Neuronal stem cell (in vitro differentiated cells): ENCODE results near the gene HOXA10.

Experiments used
- DNase-seq: peaks from one replicate; pipeline ENCODE4 v3.0.0-alpha.2; 2013; ENCODE audit warnings: low spot score
- H2AFZ ChIP-seq: one replicate; pipeline ENCODE4 v1.6.1; 2013; ENCODE audit warnings: mild to moderate bottlenecking, low read length, inconsistent platforms
- H2AK5ac ChIP-seq: 2 replicates; pipeline ENCODE4 v1.6.1; 2013; ENCODE audit warnings: low read depth, mild to moderate bottlenecking, inconsistent platforms, low read length, moderate library complexity, mixed read lengths
- H2BK120ac ChIP-seq: 2 replicates; pipeline ENCODE4 v1.6.1; 2013; ENCODE audit warnings: low read depth, mild to moderate bottlenecking, inconsistent platforms, low read length, moderate library complexity, mixed read lengths
- H2BK12ac ChIP-seq: one replicate; pipeline ENCODE4 v1.6.1; 2013; ENCODE audit warnings: low read length, inconsistent platforms
- H2BK15ac ChIP-seq: 2 replicates; pipeline ENCODE4 v1.6.1; 2013; ENCODE audit warnings: mild to moderate bottlenecking, low read length, inconsistent platforms, mixed read lengths
- H2BK5ac ChIP-seq: one replicate; pipeline ENCODE4 v1.6.1; 2013; ENCODE audit warnings: inconsistent platforms, mild to moderate bottlenecking, low read length, moderate library complexity
- H3K14ac ChIP-seq: one replicate; pipeline ENCODE4 v1.6.1; 2013; ENCODE audit warnings: low read length, inconsistent platforms
- H3K18ac ChIP-seq: 2 replicates; pipeline ENCODE4 v1.6.1; 2013; ENCODE audit warnings: low read length, inconsistent platforms
- H3K23ac ChIP-seq: 2 replicates; pipeline ENCODE4 v1.6.1; 2013; ENCODE audit warnings: low read depth, mild to moderate bottlenecking, mixed read lengths, low read length, inconsistent platforms; ENCODE audit not compliant: poor library complexity
- H3K27ac ChIP-seq: replicated peaks from 3 replicates; pipeline ENCODE4 v1.5.1; 2013; ENCODE audit warnings: low read length, inconsistent platforms
- H3K27me3 ChIP-seq, 3 experiments: 2 replicates each; pipeline ENCODE4 v1.6.1; 2013; ENCODE audit warnings: low read length in 3 of 3, mild to moderate bottlenecking in 2 of 3, inconsistent platforms in 1 of 3, low read depth in 1 of 3, mixed read lengths in 1 of 3, moderate library complexity in 1 of 3; ENCODE audit not compliant: control insufficient read depth in 3 of 3, insufficient read depth in 3 of 3
- H3K36me3 ChIP-seq, 2 donors: replicated peaks in 1 of 2; 2 replicates each; pipeline ENCODE4 v1.6.1; 2013; ENCODE audit warnings: low read length in 2 of 2; ENCODE audit not compliant: control insufficient read depth in 2 of 2, insufficient read depth in 2 of 2
- H3K4ac ChIP-seq: 2 replicates; pipeline ENCODE4 v1.6.1; 2013; ENCODE audit warnings: inconsistent platforms, mild to moderate bottlenecking, low read length, moderate library complexity
- H3K4me1 ChIP-seq, 2 donors: 1 replicate in 1 of 2; 2 replicates in 1 of 2; pipeline ENCODE4 v1.6.1; 2013; ENCODE audit warnings: low read length in 2 of 2, low read depth in 1 of 2; ENCODE audit not compliant: control insufficient read depth in 2 of 2, insufficient read depth in 1 of 2
- H3K4me2 ChIP-seq: one replicate; pipeline ENCODE4 v1.6.1; 2013; ENCODE audit warnings: mild to moderate bottlenecking, low read length, inconsistent platforms; ENCODE audit not compliant: insufficient read depth, poor library complexity, severe bottlenecking
- H3K4me3 ChIP-seq, 2 donors: 2 replicates each; pipeline ENCODE4 v1.5.1; 2013; ENCODE audit warnings: low read length in 2 of 2, mild to moderate bottlenecking in 2 of 2, inconsistent platforms in 1 of 2, moderate library complexity in 1 of 2
- H3K79me1 ChIP-seq: one replicate; pipeline ENCODE4 v1.6.1; 2013; ENCODE audit warnings: low read depth, mild to moderate bottlenecking, inconsistent platforms, low read length, moderate library complexity
- H3K9ac ChIP-seq: one replicate; pipeline ENCODE4 v1.6.1; 2013; ENCODE audit warnings: mild to moderate bottlenecking, low read depth, low read length, inconsistent platforms; ENCODE audit not compliant: poor library complexity
- H3K9me3 ChIP-seq, 2 donors: replicated peaks in 1 of 2; 2 replicates each; pipeline versions ENCODE3 to v1.6.1; 2013; ENCODE audit warnings: low read length in 2 of 2, mild to moderate bottlenecking in 2 of 2, inconsistent platforms in 1 of 2, low read depth in 1 of 2, mixed read lengths in 1 of 2, moderate library complexity in 1 of 2; ENCODE audit not compliant: control insufficient read depth in 2 of 2, insufficient read depth in 1 of 2
- H4K8ac ChIP-seq: one replicate; pipeline ENCODE4 v1.6.1; 2013; ENCODE audit warnings: low read depth, mild to moderate bottlenecking, inconsistent platforms, low read length, moderate library complexity
- H4K91ac ChIP-seq: one replicate; pipeline ENCODE4 v1.6.1; 2013; ENCODE audit warnings: low read length, low read depth, mild to moderate bottlenecking, inconsistent platforms; ENCODE audit not compliant: poor library complexity
- WGBS, 2 donors: extraction: QIAGEN DNeasy Blood & Tissue Kit; methylation state at CpG; one replicate each; pipeline ENCODE4 v1.1.7; 2013; ENCODE audit warnings: missing lambda C conversion rate in 2 of 2, mixed read lengths in 1 of 2; ENCODE audit not compliant: insufficient read length in 2 of 2, insufficient replicate concordance in 1 of 2; ENCODE audit errors: extremely low coverage in 2 of 2; 5-methylcytosine and 5-hydroxymethylcytosine counted together

The HOXA10 gene

DNA sequence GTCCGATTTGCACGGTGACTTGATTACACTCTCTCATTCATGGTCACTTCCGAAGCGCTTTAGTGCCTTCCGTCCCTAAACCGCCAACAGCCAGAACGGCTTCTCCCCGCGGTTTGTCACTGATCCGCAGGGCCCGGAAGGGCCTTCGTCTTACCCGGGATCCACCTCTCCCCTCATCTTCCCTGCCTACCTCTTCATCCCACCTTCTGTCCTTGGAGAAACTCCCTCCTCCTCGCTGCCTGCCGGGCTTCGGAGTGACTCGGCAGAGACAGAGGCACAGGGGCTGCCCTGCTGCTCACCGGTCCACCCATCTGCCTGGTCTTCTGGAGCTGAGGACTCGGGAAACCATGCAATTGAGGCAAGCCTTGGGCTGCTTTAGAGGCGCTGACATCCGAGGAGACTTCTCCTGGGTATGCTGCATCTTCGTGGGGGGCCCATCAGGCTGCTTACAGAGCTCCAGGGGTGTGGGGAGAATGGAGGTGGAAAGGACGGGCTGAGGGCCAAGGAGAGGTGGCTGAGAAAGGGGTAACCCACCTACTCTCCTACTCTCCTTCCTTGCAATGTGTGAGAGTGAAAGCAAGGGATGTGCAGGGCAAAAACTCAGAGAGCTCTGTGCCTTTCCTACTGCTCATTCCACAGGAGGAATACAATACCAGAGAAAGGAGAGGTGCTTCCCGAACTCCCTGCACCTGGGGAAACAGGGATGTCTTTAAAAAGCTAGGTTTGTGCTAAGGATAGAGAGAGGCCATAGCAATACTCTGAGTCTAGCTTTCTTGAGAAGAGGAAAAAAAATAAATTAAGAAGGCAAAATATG, 11.9 kb upstream of the HOXA10 start:
- Histone ChIP-seq H3K79me1 (no peaks in the 10 kb centered on the region), H3K4me2 (no peak overlapping the region), H2BK5ac (no peak overlapping the region), H4K8ac (no peak overlapping the region), H3K4me1 (peaks cover 0 to 3% of the 10 kb centered on the region in 2 donors), H3K14ac (no peak overlapping the region), H3K9me3 (peaks cover 0 to 6% of the 10 kb centered on the region in 2 donors), H3K23ac (no peak overlapping the region), H3K36me3 (no peaks in the 10 kb centered on the region), H2BK120ac (no peak overlapping the region), H2AK5ac (no peak overlapping the region), H2AFZ (peak overlapping the region; percentile 15), H3K27ac (no peak overlapping the region), H2BK12ac (no peak overlapping the region), H2BK15ac (no peak overlapping the region), H3K18ac (no peak overlapping the region), H3K4ac (no peak overlapping the region), H3K9ac (no peak overlapping the region), H4K91ac (no peak overlapping the region), H3K4me3 (no peak overlapping the region), H3K27me3 (peaks cover 77 to 99% (median 95%) of the 10 kb centered on the region in 3 experiments)
- WGBS, 2 donors: no CpG with 5 or more reads among the region's 24 CpGs
- no peak for DNase-seq

- peak within 1 kb of the TSS; percentile 88 for H2AFZ ChIP-seq
- no peaks in the 10 kb centered on the region for H3K36me3 ChIP-seq
- no peak for DNase-seq
- H3K9ac ChIP-seq: no peak within 1 kb of the TSS
- H3K9me3 ChIP-seq: peaks cover 0 to 6% of the 10 kb centered on the region in 2 donors
- H3K27ac ChIP-seq: no peak within 1 kb of the TSS
- no peak within 1 kb of the TSS for H2BK5ac ChIP-seq
- no CpG with 5 or more reads among the region's 43 CpGs for WGBS, 2 donors
- H3K18ac ChIP-seq: no peak within 1 kb of the TSS
- no peak within 1 kb of the TSS for H2BK15ac ChIP-seq
- H3K27me3 ChIP-seq: peaks cover 75 to 99% (median 95%) of the 10 kb centered on the region in 3 experiments
- H2BK120ac ChIP-seq: no peak within 1 kb of the TSS
- H4K8ac ChIP-seq: no peak within 1 kb of the TSS
- H3K23ac ChIP-seq: peak within 1 kb of the TSS; percentile 82
- peak within 1 kb of the TSS; percentile 24 for H3K4me2 ChIP-seq
- H3K4me1 ChIP-seq: peaks cover 0 to 3% of the 10 kb centered on the region in 2 donors
- peak within 1 kb of the TSS; percentile 50 for H3K14ac ChIP-seq
- no peak within 1 kb of the TSS for H2AK5ac ChIP-seq
- H3K79me1 ChIP-seq: no peaks in the 10 kb centered on the region
- peak within 1 kb of the TSS; percentile 68 for H2BK12ac ChIP-seq
- no peak within 1 kb of the TSS for H4K91ac ChIP-seq
- H3K4ac ChIP-seq: no peak within 1 kb of the TSS
- H3K4me3 ChIP-seq: peak within 1 kb of the TSS in 1 of 2 donors; percentile 25
These were observed 11.1 kb upstream of the HOXA10 start, which contains the start of gene HOXA11 for GRCh38 chr7:27185013-27185853. Gene HOXA11, minus strand, starts transcription at chr7:27185232. Its CDS starts 88 bp downstream, at chr7:27185144.

DNA sequence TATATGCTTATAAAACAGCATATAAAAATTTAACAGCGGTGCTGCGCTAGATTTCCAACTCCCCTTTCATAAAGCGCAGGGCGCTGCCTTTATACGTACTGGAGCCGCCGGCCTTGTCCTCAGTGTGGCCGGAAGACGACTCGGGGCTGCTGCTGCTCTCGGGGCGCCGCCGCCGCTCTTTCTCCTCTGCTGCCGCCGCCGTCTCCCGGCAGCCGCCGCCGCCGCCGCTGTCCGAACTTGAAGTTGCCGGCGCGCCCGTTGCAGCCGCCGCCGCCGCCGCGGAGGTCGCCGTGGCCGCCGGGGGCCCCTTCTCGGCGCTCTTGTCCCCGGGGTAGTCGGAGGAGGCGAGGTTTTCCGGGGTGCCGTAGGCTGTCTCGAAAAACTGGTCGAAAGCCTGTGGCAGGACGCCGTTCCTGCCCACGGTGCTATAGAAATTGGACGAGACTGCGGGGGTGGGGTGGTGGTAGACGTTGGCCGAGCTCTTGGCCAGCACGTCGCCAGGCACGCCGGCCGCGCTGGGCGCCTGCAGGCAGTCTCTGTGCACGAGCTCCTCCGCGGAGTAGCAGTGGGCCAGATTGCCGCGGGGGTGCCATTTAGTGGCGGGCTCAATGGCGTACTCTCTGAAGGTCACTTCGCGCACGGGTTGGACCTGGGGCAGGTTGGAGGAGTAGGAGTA, 10.4 kb upstream of the HOXA10 start:
- Histone ChIP-seq H4K91ac (no peak overlapping the region), H3K14ac (no peak overlapping the region), H3K27ac (no peak overlapping the region), H2BK120ac (no peak overlapping the region), H3K27me3 (peaks cover 71 to 99% (median 95%) of the 10 kb centered on the region in 3 experiments), H2BK12ac (no peak overlapping the region), H3K9ac (no peak overlapping the region), H3K79me1 (no peaks in the 10 kb centered on the region), H3K4me3 (peak overlapping the region in 1 of 2 donors; percentile 25), H3K4me1 (peaks cover 0 to 3% of the 10 kb centered on the region in 2 donors), H2AK5ac (no peak overlapping the region), H3K36me3 (no peaks in the 10 kb centered on the region), H2BK5ac (no peak overlapping the region), H3K23ac (peak overlapping the region; percentile 82), H3K4ac (no peak overlapping the region), H4K8ac (no peak overlapping the region), H2AFZ (peak overlapping the region; percentile 88), H3K9me3 (peaks cover 0 to 6% of the 10 kb centered on the region in 2 donors), H3K18ac (no peak overlapping the region), H2BK15ac (no peak overlapping the region), H3K4me2 (peak overlapping the region; percentile 24)
- WGBS, 2 donors: no CpG with 5 or more reads among the region's 72 CpGs
- no peak for DNase-seq
